ENCODE data around the gene KIAA1755.

Gene KIAA1755

GRCh38 chr20:38219006-38219950 lies 41.3 kb downstream of the KIAA1755 start:
- DNase-seq (ENCODE audit: low spot score), result no peak

DNA sequence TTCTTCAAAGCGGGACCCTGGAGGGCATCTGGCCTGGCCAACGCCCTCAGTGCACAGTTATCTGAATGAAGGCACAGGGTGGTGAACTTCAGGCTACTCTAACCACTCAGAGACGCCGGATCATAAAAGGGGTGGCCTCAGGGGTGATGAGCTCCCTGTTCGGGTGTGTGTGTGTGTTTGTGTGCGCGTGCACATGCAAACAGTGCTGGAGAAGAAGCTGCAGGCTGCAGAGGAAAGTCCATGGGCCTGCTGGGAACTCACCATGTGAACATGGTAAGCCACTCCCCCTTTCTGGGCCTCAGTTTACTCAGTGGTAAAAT lies 42.0 kb downstream of the KIAA1755 start:
- DNase-seq (ENCODE audit: low spot score), result no peak

DNA sequence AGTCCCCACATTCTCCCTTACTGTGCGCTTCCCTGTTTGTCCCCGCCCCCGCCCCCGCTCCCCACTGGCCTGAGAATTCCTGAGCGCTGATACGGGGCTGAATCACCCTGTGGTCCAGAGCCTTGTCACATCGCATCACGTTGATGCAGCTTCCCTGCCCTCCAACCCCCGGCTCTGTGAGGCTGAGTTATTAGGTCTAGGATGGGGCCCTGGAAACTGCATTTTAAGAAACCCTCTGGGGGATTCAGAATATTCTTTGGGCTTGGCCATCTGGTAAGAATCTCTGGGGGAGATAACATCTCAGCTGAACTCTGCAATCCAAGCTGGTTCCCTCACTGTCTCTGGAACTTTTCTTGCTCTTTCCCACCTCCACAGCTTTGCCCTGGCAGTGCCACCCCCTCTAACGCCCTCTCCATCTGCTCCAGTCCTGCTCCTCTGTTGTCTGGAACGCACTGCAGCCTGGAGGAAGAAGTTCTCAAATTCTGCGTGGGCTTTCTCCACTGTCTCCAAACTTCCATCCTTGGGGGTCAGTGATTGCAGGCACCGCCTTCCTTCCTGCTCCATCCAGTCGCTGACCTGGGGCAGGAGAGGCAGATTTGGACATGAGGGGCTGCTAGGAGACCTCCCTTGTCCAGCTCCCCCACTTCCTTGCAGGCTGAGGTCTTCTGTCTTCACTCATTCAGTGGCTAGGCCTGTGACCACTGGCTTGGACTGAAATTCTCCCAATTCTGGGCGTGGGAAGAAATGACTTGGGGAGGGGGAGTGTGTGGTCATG lies 42.6 kb downstream of the KIAA1755 start:
- DNase-seq (ENCODE audit: low spot score), result no peak

GRCh38 chr20:38216746-38217595 lies 43.6 kb downstream of the KIAA1755 start:
- DNase-seq (ENCODE audit: low spot score), result no peak

- DNase-seq (ENCODE audit: low spot score), result no peak
These were observed 44.3 kb downstream of the KIAA1755 start for GRCh38 chr20:38216201-38216600.

GRCh38 chr20:38215194-38216182 lies 45.0 kb downstream of the KIAA1755 start:
- no peak for DNase-seq (ENCODE audit: low spot score)

GRCh38 chr20:38214256-38215193 lies 46.0 kb downstream of the KIAA1755 start:
- no peak for DNase-seq (ENCODE audit: low spot score)

DNA sequence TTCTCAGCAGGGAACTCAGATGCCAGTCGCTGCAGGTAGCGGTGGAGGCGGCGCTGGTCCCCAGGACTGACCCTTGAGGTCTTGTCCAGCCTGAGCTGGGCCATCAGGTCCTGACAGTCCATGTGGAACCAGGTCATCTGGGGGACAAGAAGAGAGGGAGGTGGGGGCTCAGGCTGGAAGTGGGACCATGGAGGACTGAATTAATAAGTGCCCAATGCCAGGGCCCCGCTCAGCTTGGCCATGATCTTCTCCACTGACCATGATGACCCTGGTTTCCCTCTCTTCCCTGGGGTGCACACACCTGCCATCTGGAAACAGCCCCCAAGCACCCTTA lies 47.0 kb downstream of the KIAA1755 start:
- no peak for DNase-seq (ENCODE audit: low spot score)

GRCh38 chr20:38212806-38213606 lies 47.5 kb downstream of the KIAA1755 start:
- DNase-seq (ENCODE audit: low spot score), result no peak

DNA sequence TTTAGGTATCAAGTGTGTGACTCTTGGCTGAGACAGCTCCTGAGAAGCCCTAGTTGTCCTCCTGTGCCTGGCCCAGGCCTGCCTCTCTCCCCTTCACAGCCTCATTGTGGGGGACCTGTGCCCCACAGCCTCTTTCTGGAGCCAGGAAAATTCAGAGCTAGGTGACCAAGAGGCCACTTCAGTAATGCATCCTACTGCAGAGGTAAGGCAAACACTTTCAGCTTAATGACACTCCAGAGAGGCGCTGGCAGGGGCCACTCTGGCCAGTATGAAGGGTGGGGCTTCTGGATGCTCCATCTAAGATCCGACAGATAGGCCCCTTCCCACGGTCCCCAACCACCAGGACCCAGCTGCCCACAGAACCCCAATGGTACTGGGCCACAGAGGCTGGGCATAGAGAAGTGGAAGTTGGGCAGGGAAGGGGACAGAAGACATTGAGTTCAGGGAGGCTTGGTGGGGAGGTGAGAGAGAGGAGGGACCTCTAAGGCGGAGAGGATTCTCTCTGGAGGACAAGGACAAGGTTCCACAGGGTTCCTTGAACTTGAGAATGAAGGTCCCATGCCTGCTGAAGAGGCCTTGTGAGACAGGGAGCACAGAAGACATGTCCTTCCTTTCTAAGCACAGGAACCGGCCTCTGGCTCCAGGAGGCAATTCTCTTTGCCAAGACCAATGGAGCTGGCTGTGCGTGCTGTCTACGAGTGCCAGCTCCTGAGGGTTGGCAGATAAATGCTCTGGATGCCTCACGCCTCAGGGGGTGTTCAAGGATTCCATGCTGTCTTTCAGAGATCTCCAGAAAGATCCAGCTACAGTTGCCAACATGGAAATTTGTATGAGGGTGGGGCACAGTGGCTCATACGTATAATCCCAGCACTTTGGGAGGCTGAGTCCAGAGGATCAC lies 49.1 kb downstream of the KIAA1755 start:
- DNase-seq (ENCODE audit: low spot score), result no peak

- DNase-seq (ENCODE audit: low spot score), result no peak
These were observed 49.8 kb downstream of the KIAA1755 start for GRCh38 chr20:38210741-38211140.

DNA sequence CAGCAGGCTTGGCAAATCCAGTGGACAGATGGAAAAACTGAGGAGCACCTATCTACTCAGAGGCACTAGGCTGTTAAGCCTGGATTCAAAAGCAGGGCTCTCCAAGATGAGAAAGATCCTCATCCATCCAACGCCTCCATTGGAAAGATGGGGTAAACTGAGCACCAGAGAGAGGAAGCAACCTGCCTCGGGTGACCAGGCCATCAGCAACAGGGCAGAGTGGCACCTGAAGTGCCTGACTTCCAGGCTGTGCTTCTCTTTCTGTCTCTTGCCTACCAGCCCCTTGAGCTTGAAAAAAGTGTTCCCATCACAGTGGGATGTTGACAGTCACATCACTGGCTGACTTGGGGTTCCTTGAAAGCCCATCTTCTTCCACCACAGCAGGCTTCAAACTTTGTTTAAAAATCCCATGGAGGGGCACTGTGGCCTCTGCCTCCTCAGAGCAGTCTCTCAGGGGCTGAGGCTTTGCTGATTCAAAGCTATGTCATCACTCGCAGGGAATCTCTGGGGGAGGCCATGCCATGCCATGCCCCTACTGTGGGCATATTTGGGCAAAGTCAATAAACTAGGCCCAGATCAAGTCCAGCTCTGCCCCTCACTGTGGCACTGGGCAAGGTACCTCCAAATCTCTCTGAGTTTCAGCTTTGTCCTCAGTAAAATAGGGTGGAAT lies 50.7 kb downstream of the KIAA1755 start:
- no peak for DNase-seq (ENCODE audit: low spot score)

- DNase-seq (ENCODE audit: low spot score), result no peak
These were observed 51.4 kb downstream of the KIAA1755 start for GRCh38 chr20:38209054-38209675.

GRCh38 chr20:38208523-38208922 lies 52.0 kb downstream of the KIAA1755 start:
- no peak for DNase-seq (ENCODE audit: low spot score)

DNA sequence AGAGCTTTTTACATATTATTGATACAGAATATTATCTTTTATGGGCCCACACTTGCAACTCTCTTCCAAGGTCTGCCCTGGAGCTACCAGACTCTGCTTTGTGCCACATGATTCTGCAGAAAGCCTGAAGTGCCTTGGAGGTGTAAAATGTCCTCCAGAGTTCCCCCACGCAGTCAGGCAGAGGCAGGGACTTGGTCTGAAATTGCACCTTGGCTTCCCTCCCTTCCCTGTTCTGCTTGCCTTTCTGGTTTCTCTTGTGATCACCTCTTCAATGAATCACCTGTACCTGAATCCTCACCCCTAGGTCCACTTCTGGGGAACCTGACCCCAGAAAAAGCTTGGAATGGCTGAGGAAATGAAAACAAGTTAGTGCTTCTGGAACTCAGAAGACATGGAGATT lies 52.4 kb downstream of the KIAA1755 start:
- no peak for DNase-seq (ENCODE audit: low spot score)

GRCh38 chr20:38207621-38208020 lies 52.9 kb downstream of the KIAA1755 start:
- no peak for DNase-seq (ENCODE audit: low spot score)

DNA sequence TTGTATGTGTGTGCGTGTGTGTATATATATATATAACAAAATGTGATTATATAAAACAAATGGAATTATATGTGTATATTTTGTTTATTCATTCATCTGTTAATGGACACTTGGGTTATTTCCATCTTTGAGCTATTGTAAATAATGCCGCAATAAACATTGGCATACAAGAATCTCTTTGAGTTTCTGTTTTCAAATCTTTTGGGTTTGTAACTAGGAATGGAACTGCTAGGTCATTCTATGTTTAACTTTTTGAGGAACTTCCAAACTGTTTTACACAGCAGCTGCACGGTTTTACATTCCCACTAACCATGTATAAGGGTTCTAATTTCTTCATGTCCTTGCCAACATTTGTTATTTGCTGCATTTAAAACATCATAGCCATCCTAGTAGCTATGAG lies 55.5 kb downstream of the KIAA1755 start:
- DNase-seq (ENCODE audit: low spot score), result no peak

Data from hematopoietic multipotent progenitor cell treated with erythropoietin and hydrocortisone succinate and interleukin-3 and kit ligand, for 15 days (in vitro differentiated cells).